ENCODE measurements around the gene D2HGDH. TPM values are rescaled to one million over a fixed set of nuclear protein-coding genes. Genes with fewer than 3 reads are reported as not detected.

The D2HGDH gene
- total and polyA plus RNA-seq, 2 of the 13 experiments (the other 11 are each of a cell fraction or from before 2014, with no cell fraction given), result 19.2 to 20.3 TPM

DNA sequence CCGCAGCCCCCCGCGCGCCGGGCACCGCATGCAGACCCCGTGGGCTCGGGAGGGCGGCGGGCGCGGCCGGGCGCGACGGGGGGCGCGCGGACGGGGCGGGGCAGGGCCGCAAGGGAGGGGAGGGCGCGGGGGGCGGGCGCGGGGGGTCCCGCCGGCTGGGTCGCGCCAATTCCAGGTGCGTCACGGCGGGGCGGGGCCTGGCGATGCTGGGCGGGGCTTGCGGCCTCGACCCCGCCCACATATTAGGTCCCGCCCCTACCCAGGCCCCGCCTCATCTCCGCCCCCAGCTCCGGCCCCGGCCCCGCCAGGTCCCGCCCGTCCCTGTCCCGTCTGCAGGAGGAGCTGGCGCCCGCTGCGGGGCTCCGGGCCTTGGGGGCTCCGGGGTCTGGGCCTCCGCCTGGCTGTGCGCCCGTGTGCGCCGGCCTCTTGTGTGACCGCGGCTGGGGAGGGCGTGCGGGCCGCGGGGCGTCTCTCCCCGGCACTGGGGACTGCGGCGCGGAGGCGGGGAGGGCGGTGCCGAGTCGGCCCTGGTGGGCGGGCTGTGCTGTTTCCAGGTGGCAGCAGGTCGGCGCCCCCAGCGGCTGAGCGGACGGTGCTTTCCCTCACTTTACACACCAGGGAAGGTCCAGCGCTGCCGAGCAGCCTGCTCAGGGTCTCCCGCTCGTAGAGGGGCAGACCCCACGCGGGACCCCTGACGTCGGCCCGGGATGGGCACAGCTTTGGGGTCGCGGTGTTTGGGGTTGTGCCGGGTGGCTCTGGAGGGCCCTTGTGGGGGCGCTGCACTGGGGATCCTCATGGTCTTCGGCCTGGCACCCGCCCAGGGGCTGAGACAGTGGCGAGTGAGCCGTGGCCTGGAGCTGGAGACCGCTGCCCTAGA is 32.0 kb upstream of the D2HGDH start (continued):
- TF ChIP-seq EHMT2 (IDR thresholded peaks at IDR 0.05; ENCODE audit: borderline replicate concordance, low read depth, low read length), result no peak
- TF ChIP-seq NFIC (IDR thresholded peaks at IDR 0.05; ENCODE audit: low read length), result no peak
- TF ChIP-seq ZNF772 (CRISPR knock-in tag; IDR thresholded peaks at IDR 0.05), result peak; percentile 76; the same call in 1 of the 2 replicates
- peak; percentile 49; the same call in 1 of the 2 replicates for TF ChIP-seq ISL2 (CRISPR knock-in tag; IDR thresholded peaks at IDR 0.05)
- no peak for TF ChIP-seq RFXANK (CRISPR knock-in tag; IDR thresholded peaks at IDR 0.05)
- peak; percentile 56; the same call in 1 of the 2 replicates for TF ChIP-seq NCOA2 (CRISPR knock-in tag; IDR thresholded peaks at IDR 0.05)
- TF ChIP-seq ZNF263 (CRISPR knock-in tag; IDR thresholded peaks at IDR 0.05), result no peak
- peak; percentile 68; the same call in 1 of the 2 replicates for TF ChIP-seq GZF1 (CRISPR knock-in tag; IDR thresholded peaks at IDR 0.05)
- TF ChIP-seq ZFAT (CRISPR knock-in tag; conservative IDR thresholded peaks at IDR 0.05), result no peak
- TF ChIP-seq, protein P1, sequence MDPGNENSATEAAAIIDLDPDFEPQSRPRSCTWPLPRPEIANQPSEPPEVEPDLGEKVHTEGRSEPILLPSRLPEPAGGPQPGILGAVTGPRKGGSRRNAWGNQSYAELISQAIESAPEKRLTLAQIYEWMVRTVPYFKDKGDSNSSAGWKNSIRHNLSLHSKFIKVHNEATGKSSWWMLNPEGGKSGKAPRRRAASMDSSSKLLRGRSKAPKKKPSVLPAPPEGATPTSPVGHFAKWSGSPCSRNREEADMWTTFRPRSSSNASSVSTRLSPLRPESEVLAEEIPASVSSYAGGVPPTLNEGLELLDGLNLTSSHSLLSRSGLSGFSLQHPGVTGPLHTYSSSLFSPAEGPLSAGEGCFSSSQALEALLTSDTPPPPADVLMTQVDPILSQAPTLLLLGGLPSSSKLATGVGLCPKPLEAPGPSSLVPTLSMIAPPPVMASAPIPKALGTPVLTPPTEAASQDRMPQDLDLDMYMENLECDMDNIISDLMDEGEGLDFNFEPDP (CRISPR knock-in tag; conservative IDR thresholded peaks at IDR 0.05), result no peak
- no peak for TF ChIP-seq ZNF326 (CRISPR knock-in tag; IDR thresholded peaks at IDR 0.05; ENCODE audit: borderline replicate concordance)
- peak; percentile 88 for TF ChIP-seq ZBTB38 (CRISPR knock-in tag; IDR thresholded peaks at IDR 0.05)
- TF ChIP-seq BORCS8-MEF2B (CRISPR knock-in tag; IDR thresholded peaks at IDR 0.05), result 0 out of 2 replicates have a peak, but pooled peaks have one; percentile 64
- no peak for TF ChIP-seq GATA4 (IDR thresholded peaks at IDR 0.05; ENCODE audit: borderline replicate concordance, low read depth)
- TF ChIP-seq ZNF329 (CRISPR knock-in tag; IDR thresholded peaks at IDR 0.05; ENCODE audit: low read depth), result no peak
- TF ChIP-seq, protein P2, sequence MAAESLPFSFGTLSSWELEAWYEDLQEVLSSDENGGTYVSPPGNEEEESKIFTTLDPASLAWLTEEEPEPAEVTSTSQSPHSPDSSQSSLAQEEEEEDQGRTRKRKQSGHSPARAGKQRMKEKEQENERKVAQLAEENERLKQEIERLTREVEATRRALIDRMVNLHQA (CRISPR knock-in tag; IDR thresholded peaks at IDR 0.05), result no peak
- TF ChIP-seq, protein P3, sequence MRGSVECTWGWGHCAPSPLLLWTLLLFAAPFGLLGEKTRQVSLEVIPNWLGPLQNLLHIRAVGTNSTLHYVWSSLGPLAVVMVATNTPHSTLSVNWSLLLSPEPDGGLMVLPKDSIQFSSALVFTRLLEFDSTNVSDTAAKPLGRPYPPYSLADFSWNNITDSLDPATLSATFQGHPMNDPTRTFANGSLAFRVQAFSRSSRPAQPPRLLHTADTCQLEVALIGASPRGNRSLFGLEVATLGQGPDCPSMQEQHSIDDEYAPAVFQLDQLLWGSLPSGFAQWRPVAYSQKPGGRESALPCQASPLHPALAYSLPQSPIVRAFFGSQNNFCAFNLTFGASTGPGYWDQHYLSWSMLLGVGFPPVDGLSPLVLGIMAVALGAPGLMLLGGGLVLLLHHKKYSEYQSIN (CRISPR knock-in tag; IDR thresholded peaks at IDR 0.05; ENCODE audit: borderline replicate concordance), result no peak
- no peak for TF ChIP-seq GLI4 (CRISPR knock-in tag; IDR thresholded peaks at IDR 0.05; ENCODE audit: borderline replicate concordance)
- TF ChIP-seq, protein P4, sequence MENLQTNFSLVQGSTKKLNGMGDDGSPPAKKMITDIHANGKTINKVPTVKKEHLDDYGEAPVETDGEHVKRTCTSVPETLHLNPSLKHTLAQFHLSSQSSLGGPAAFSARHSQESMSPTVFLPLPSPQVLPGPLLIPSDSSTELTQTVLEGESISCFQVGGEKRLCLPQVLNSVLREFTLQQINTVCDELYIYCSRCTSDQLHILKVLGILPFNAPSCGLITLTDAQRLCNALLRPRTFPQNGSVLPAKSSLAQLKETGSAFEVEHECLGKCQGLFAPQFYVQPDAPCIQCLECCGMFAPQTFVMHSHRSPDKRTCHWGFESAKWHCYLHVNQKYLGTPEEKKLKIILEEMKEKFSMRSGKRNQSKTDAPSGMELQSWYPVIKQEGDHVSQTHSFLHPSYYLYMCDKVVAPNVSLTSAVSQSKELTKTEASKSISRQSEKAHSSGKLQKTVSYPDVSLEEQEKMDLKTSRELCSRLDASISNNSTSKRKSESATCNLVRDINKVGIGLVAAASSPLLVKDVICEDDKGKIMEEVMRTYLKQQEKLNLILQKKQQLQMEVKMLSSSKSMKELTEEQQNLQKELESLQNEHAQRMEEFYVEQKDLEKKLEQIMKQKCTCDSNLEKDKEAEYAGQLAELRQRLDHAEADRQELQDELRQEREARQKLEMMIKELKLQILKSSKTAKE (CRISPR knock-in tag; IDR thresholded peaks at IDR 0.05; ENCODE audit: borderline replicate concordance), result no peak
- TF ChIP-seq, protein P5, sequence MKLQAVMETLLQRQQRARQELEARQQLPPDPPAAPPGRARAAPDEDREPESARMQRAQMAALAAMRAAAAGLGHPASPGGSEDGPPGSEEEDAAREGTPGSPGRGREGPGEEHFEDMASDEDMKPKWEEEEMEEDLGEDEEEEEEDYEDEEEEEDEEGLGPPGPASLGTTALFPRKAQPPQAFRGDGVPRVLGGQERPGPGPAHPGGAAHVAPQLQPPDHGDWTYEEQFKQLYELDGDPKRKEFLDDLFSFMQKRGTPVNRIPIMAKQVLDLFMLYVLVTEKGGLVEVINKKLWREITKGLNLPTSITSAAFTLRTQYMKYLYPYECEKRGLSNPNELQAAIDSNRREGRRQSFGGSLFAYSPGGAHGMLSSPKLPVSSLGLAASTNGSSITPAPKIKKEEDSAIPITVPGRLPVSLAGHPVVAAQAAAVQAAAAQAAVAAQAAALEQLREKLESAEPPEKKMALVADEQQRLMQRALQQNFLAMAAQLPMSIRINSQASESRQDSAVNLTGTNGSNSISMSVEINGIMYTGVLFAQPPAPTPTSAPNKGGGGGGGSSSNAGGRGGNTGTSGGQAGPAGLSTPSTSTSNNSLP (IDR thresholded peaks at IDR 0.05; ENCODE audit: low read depth, low read length), result no peak
- peak; percentile 46; the same call in 1 of the 2 replicates for TF ChIP-seq KLF6 (CRISPR knock-in tag; IDR thresholded peaks at IDR 0.05)
- TF ChIP-seq FLYWCH1 (CRISPR knock-in tag; IDR thresholded peaks at IDR 0.05), result no peak

All from HepG2 (cell line).